Esophagus muscularis mucosa (tissue), 3 donors: ENCODE data around the gene CLIC2.

Source experiments
- CTCF ChIP-seq, 3 experiments: fragments of 200-600 bp in 2 of 3; fragments of 450-650 bp in 1 of 3; sonication (generic) in 2 of 3; IDR thresholded peaks; one replicate each; pipeline ENCODE4 v1.5.1; 2017 to 2019; ENCODE audit warnings: antibody characterized with exemption in 3 of 3, mild to moderate bottlenecking in 2 of 3, moderate library complexity in 1 of 3
- POLR2A ChIP-seq: fragments of 450-650 bp; IDR thresholded peaks from one replicate; pipeline ENCODE4 v1.6.1; 2017; ENCODE audit warnings: antibody characterized with exemption, moderate library complexity, mild to moderate bottlenecking, low read depth
- POLR2AphosphoS5 ChIP-seq, 2 donors: sonication (generic); formaldehyde crosslinking; IDR thresholded peaks; one replicate each; pipeline ENCODE4 v1.6.1; 2017; ENCODE audit warnings: antibody characterized with exemption in 2 of 2

- no peak for TF ChIP-seq CTCF (IDR thresholded peaks at IDR 0.05)
- TF ChIP-seq POLR2AphosphoS5 (IDR thresholded peaks at IDR 0.05), result no peak
- no peak for TF ChIP-seq POLR2A
Observed at GRCh38 chrX:155326610-155327009, 7.8 kb downstream of the CLIC2 start.
